ENCODE data around the gene C1orf116. TPM values are rescaled to one million over a fixed set of nuclear protein-coding genes. Genes with fewer than 3 reads are reported as not detected.

C1orf116 gene
- polyA plus RNA-seq, 3 donors = 0.03 to 0.04 TPM; not detected in 1

GRCh38 chr1:207013321-207014085 lies 19.1 kb downstream of the C1orf116 start:
- peaks cover 6% of the 10 kb centered on the region in 2 donors for H3K4me1 ChIP-seq (ENCODE audit: control insufficient read depth in 1 of 2, insufficient read depth in 2 of 2, low read length in 2 of 2)
- peaks cover 0 to 1% (median 0%) of the 10 kb centered on the region in 7 donors for H3K9me3 Mint-ChIP-seq
- 89% methylated on average over 4 of the region's 6 CpGs for WGBS (ENCODE audit: insufficient coverage)
- no peak overlapping the region for H3K4me3 ChIP-seq (replicated peaks in 1 of 3; ENCODE audit: low read depth in 2 of 3, low read length in 3 of 3)
- H3K27me3 Mint-ChIP-seq (ENCODE audit: low read depth in 3 of 3) = peaks cover 2 to 4% (median 2%) of the 10 kb centered on the region in 3 donors
- no peak overlapping the region for H3K4me3 Mint-ChIP-seq
- no peak overlapping the region for H3K27ac ChIP-seq (ENCODE audit: low read depth in 1 of 2, low read length in 2 of 2)
- no peaks in the 10 kb centered on the region for H3K79me2 ChIP-seq (ENCODE audit: insufficient read depth, low read length)
- no peak for TF ChIP-seq CTCF (IDR thresholded peaks at IDR 0.05)
- no peaks in the 10 kb centered on the region for H4K20me1 ChIP-seq (ENCODE audit: insufficient read depth, low read length)
- H3K27ac Mint-ChIP-seq = no peak overlapping the region
- no peak overlapping the region for H3K9ac ChIP-seq (ENCODE audit: insufficient read depth, low read length, poor library complexity, severe bottlenecking)
- H3K4me1 Mint-ChIP-seq = peaks cover 15% of the 10 kb centered on the region
- no peak for DNase-seq
- H3K4me2 ChIP-seq (replicated peaks; ENCODE audit: extremely low read depth, low read length, poor library complexity, severe bottlenecking) = no peak overlapping the region
- no peak overlapping the region for H2AFZ ChIP-seq (ENCODE audit: insufficient read depth, low read depth, low read length, poor library complexity, severe bottlenecking)
- no peaks in the 10 kb centered on the region for H3K27me3 ChIP-seq (ENCODE audit: control insufficient read depth in 2 of 2, insufficient read depth in 2 of 2, low read length in 2 of 2)
- no peaks in the 10 kb centered on the region for H3K36me3 Mint-ChIP-seq
- no peaks in the 10 kb centered on the region for H3K9me3 ChIP-seq (replicated peaks in 1 of 2; ENCODE audit: control insufficient read depth in 1 of 2, insufficient read depth in 1 of 2, low read length in 2 of 2)
- intact Hi-C loops (cut with micrococcal nuclease) = no loop called here
- no peaks in the 10 kb centered on the region for H3K36me3 ChIP-seq (replicated peaks in 1 of 2; ENCODE audit: control insufficient read depth in 1 of 2, insufficient read depth in 2 of 2, low read length in 2 of 2)

GRCh38 chr1:207010726-207011125 lies 21.8 kb downstream of the C1orf116 start:
- Histone ChIP-seq H3K9ac (ENCODE audit: insufficient read depth, low read length, poor library complexity, severe bottlenecking) (no peak overlapping the region), H3K27me3 (ENCODE audit: control insufficient read depth in 2 of 2, insufficient read depth in 2 of 2, low read length in 2 of 2) (no peaks in the 10 kb centered on the region), H3K4me2 (replicated peaks; ENCODE audit: extremely low read depth, low read length, poor library complexity, severe bottlenecking) (no peak overlapping the region), H3K79me2 (ENCODE audit: insufficient read depth, low read length) (no peaks in the 10 kb centered on the region), H3K4me3 (replicated peaks in 1 of 3; ENCODE audit: low read depth in 2 of 3, low read length in 3 of 3) (no peak overlapping the region), H3K27ac (ENCODE audit: low read depth in 1 of 2, low read length in 2 of 2) (no peak overlapping the region), H3K36me3 (replicated peaks in 1 of 2; ENCODE audit: control insufficient read depth in 1 of 2, insufficient read depth in 2 of 2, low read length in 2 of 2) (no peaks in the 10 kb centered on the region), H4K20me1 (ENCODE audit: insufficient read depth, low read length) (no peaks in the 10 kb centered on the region), H2AFZ (ENCODE audit: insufficient read depth, low read depth, low read length, poor library complexity, severe bottlenecking) (no peak overlapping the region), H3K9me3 (replicated peaks in 1 of 2; ENCODE audit: control insufficient read depth in 1 of 2, insufficient read depth in 1 of 2, low read length in 2 of 2) (no peaks in the 10 kb centered on the region), H3K4me1 (ENCODE audit: control insufficient read depth in 1 of 2, insufficient read depth in 2 of 2, low read length in 2 of 2) (no peaks in the 10 kb centered on the region)
- DNase-seq = no peak
- no peak for TF ChIP-seq CTCF (IDR thresholded peaks at IDR 0.05)
- Mint-ChIP-seq H3K27ac (no peak overlapping the region), H3K9me3 (peaks cover 0 to 3% (median 0%) of the 10 kb centered on the region in 7 donors), H3K36me3 (no peaks in the 10 kb centered on the region), H3K27me3 (ENCODE audit: low read depth in 3 of 3) (peaks cover 3 to 9% (median 4%) of the 10 kb centered on the region in 3 donors), H3K4me1 (peaks cover 1% of the 10 kb centered on the region), H3K4me3 (no peak overlapping the region)
- 100% methylated on average over 2 of the region's 2 CpGs for WGBS (ENCODE audit: insufficient coverage)
- intact Hi-C loops (cut with micrococcal nuclease) = no loop called here
